ENCODE data around the gene CFAP206.

CFAP206 gene, protein sequence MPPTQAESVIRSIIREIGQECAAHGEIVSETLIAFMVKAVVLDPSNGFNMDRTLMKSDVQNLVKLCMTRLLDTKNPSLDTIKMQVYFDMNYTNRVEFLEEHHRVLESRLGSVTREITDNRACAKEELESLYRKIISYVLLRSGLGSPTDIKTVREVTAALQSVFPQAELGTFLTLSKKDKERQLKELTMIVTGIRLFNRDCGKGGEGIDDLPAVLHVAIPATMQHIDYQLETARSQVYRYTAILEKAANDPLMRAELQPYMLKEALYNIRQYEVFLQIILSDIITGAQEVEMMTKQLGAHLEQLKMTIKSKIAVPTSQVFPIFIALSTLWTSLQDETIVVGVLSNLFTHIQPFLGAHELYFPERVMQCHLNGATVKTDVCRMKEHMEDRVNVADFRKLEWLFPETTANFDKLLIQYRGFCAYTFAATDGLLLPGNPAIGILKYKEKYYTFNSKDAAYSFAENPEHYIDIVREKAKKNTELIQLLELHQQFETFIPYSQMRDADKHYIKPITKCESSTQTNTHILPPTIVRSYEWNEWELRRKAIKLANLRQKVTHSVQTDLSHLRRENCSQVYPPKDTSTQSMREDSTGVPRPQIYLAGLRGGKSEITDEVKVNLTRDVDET

DNA sequence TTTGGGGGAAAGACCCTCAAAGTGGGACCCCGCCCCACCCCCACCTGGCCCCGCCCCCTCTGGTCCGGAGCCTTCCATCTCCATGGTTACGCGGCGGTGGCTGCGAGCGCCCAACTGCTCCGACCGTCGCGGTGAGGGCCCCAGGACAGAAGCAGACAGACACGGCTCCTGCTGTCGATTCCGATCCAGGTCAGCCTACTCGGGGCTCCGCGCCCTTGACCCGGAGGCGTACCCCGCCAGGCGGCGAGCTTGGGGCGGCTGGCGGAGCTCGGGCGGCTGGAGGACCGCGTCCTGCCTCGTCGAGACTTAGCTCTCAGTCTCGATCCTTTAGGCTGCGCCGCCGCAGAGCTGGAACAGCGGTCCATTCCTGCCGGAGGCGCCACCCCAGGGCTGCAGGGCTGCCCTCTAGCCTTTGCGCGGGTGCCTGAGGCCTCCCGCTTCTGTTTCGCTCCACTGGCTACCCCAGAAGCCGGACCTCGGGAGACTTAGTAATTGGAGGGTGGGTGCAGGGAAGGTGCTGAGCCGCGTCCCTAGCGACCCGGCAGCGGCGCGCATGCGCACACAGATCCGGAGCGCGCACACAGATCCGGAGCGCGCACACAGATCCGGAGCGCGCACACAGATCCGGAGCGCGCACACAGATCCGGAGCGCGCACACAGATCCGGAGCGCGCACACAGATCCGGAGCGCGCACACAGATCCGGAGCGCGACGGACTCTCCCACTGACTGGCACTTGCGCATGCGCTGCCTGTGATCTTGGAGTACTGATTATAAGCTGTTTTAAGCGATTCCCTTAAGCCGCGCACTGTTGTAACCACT lies at the start of gene CFAP206:
TSS of gene CFAP206 (plus strand) at position 72 of the 820 bp plus-strand sequence. CDS start 1,868 bp downstream, outside the sequence.
- DNase-seq (ENCODE audit: low read depth in 2 of 2) = peak; percentile 61 to 68

DNA sequence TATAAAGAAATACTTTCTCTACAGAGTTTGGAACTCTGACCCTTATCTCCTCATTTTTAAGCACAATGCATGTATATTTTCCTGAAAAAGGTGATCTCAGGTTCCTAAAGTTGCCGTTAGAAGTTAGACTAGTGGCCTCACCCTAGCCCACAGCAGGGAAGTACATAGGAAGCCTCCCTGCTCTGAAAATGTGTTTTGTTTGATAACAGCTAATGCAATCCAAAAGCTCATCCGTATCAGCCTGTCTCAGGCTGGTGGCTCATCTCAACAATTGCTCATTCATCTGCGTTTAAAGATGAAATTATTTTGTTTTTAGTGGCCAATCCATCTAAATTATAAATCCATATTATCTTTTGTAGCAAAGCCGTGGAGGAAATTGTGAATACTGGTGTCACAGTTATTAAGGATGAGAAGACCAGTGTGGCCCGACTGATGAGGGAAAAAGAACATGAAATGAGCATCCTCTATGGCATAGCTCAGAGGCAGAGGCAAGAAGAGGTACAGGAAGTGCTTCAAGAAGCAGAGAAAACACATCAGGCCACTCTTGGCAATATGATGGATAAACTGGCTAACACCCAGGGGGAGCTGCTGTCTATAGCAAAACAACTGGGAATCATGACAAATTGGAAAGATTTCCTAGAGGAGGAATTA lies 43.0 kb upstream of the CFAP206 start:
- DNase-seq (ENCODE audit: low read depth in 2 of 2) = no peak

DNA sequence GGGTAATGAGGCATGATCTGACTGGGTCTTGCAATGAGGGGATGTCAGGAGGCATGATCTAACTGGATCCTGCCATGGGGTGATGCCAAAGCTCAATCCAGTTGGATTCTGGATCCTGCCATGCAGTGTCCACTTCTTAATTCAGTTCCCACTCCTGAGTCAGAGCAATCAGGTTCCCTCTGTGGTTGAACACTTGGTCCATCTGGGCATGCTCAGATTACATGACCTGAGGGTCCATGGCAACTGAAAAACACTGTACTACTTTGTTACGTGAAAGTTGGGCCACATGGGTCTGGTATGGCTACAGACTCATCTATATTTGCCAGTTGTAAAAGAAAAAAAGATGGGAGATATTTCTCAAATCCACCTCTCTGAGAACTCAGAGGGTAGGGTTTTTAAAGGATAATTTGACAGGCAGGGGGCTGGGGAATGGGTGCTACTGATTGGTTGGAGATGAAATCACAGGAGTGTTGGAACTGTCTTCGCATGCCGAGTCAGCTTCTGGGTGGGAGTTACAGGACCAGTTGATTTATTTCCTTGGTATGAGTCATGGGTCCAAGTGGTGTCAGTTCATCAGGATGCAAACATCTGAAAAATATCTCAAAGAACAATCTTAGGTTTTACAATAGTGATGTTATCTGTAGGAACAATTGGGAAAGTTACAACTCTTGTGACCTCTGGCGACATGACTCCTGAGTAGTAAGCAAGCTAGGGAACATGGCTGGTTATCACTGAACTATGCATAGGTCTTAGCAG lies 41.5 kb upstream of the CFAP206 start:
- no peak for DNase-seq (ENCODE audit: low read depth in 2 of 2)

DNA sequence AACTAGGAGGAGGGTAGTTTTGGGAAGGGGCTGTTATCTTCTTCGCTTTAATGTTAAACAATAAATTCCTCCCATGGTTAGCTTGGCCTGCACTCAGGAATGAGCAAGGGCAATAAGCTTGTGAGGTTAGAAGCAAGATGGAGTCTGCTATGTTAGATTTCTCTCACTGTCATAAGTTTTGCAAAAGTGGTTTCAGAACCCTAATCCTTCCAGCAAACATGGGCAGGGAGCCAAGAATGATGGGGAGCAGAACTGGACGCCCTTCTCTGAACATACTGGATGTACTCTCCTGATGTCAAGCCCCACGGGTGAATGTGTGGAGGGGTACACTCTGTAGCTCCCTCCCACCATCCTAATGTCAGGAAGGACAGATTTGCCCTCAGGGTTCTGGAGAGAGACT lies 40.9 kb upstream of the CFAP206 start:
- no peak for DNase-seq (ENCODE audit: low read depth in 2 of 2)

DNA sequence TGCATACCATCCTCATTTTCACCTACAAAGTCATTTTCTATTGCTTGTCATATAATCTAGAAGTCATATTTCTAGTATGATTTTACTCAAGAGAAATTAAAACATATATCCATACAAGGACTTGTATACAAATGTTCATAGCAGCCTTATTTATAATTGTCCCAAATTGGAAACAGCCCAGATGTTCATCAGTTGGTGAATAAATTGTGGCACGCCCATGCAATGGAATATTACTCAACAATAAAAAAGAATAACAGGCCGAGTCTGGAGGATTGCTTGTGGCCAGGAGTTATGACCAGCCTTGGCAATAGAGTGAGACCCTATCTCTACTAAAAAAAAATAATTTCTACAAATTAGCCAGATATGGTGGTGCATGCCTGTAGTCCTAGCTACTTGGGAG lies 34.4 kb upstream of the CFAP206 start:
- no peak for DNase-seq (ENCODE audit: low read depth in 2 of 2)

DNA sequence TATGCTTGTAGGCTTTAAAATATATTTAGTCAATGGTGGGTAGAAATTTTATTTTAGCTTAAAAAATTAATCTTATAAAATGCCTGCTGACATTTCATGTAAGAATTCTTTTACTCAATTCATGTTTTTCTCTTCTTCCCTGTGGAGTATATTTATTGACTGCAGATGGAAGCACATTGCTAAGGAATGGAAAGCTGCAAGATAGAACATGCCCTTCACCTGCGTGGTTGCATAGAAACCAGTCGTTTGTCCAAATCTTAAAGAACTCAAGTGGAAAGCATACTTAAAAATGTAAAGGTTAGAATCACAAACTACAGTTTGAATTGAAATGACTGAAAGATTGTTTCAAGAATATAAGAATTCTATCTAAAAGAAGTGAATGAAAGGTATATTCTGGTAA lies 32.5 kb upstream of the CFAP206 start:
- DNase-seq (ENCODE audit: low read depth in 2 of 2) = no peak

DNA sequence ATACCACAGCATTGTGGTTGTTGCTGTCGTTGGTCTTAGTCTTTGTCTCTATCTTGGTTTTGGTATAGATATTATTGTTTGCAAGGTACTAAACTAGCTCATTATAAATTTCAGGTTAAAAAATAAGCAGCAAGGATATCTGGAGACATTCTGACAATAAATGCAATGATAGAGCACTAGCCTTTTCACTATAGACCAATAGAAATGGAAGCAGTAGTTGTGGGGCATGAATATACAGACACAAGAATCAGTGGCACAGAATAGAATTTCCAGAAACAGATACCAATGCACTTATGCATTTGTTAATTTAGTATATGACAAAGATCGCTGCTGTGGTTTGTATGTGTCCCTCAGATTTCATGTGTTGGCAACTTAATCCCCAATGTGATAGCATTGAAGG lies 31.1 kb upstream of the CFAP206 start:
- DNase-seq (ENCODE audit: low read depth in 2 of 2) = no peak

DNA sequence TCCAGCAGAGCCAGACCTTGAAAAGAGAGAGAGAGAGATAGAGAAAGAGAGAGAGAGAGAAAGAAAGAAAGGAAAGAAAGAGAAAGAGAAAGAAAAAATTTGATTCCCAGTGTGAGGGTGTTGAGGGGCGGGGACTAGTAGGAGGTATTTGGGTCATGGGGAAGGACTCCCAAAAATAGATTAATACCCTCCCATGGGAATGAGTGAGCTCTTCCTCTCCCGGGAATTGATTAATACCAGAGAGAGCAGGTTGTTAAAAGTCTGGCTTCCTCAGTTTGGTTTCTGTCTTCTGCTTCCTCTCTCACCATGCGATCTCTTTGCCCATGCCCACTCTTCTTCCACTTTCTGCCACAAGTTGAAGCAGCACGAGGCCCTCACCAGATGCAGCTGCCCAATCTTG lies 28.8 kb upstream of the CFAP206 start:
- no peak for DNase-seq (ENCODE audit: low read depth in 2 of 2)

DNA sequence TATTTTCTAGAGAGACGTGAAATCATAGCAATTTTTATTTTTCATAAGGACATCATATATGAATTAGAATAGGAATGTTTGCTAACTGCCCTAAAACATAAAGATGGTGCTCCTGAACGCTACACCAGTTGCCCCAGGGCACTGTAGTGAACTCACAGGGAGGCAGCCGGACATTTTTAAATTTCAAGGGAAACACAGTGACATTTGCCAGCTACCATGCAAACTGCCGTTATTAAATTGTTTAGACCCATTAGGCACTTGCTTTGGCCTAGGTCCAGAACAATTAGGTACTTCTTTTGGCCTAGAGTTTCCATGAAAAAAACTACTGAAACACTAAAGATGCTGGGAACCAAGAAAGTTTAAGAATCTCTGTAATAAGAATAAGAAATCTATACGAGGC lies 24.9 kb upstream of the CFAP206 start:
- no peak for DNase-seq (ENCODE audit: low read depth in 2 of 2)

DNA sequence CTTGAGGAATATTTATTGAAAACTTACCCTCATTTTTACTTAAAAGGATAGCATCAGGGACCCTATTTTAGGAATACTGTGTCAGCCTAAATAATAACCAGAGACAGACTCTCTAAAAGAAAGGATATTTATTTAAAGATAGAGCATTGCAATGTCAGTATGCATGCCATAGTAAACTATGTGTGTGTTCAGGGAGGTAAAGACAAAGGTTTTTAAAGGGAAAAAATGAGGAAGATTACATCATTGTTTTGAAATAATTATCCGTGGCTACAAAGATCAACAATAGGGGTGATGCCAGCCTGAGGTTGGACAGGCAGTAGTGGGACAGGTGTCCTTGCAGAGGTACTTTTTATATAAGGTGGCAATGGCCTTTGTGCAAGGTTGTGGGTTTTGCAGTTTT lies 23.7 kb upstream of the CFAP206 start:
- DNase-seq (ENCODE audit: low read depth in 2 of 2) = no peak

DNA sequence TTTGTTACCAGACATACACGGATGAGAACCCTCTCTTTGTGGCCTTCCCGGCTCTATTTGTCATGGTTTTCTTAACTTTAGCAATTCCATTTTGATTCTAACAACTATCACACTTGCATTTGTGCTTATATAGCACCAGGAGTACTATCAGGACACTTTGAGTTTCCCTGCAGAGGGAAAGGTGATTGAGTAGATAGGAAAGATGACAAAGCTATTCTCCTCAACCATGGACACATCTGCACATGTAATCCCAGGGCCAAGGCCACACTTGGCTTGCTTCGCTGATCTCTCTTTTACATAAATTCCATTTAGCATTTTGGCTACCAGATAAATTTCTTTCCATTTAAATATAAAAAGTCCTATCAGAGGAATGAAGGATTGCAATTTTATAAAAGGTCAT lies 23.3 kb upstream of the CFAP206 start:
- DNase-seq (ENCODE audit: low read depth in 2 of 2) = no peak

DNA sequence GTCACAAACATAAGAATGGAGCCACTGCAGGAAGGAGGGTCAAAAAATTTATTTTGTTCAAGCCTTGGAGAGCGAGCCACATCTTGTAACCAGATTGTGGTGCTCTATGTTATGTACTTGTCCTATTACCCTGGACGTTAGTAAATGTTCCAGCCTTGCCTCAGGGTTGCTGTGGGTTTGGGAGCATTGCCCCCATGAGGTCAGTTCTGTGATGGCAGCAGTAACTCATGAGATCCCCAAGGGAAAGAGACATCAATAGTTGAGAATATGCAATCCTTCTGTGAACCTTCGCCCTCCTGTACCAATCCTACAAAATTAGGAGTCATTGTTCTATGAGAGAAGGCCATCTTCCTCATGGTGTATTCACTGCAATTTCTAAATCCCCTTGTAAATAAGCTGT lies 16.4 kb upstream of the CFAP206 start:
- DNase-seq (ENCODE audit: low read depth in 2 of 2) = no peak

DNA sequence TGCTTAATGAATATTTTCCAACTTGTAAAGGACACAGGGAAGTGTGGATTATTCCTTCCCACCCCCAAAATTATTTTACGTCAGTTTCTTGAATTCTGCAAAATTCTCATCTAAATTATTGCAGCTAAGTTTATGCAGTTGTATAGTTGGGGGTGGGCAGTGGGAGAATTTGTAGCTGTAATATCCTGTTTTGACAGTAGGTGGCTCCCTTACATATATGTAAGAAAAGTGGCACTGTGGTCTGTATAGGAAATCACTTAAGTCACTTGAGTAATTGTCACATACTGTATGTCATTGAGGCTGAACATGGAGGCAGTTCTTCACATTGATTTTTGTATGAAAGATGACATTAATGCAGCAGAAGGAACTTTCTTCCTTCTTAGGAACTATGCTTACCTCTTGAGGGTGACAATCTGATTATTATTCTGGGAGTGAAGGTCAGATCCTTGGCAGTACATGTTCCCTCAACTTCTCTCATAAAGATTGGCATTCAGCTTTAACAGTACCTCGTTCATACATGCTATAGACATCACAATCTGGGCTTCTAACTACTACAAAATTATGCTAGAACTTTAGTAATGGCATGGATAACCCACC lies 14.6 kb upstream of the CFAP206 start:
- DNase-seq (ENCODE audit: low read depth in 2 of 2) = no peak

DNA sequence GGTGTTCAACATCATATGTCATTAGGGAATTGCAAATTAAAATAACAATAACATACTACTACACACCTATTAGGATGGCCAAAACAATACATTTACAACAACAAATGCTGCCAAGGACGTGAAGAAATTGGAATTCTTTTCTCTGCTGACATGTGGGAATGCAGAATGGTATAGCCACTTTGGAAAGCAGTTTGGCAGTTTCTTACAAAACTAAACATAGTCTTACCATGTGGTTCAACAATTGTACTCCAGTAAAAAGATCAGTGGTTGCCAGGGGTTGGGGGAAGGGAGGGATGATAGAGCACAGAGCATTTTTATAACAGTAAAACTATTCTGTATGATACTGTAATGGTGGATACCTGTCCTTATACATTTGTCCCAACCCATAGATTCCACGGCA lies 12.3 kb upstream of the CFAP206 start:
- DNase-seq (ENCODE audit: low read depth in 2 of 2) = no peak

DNA sequence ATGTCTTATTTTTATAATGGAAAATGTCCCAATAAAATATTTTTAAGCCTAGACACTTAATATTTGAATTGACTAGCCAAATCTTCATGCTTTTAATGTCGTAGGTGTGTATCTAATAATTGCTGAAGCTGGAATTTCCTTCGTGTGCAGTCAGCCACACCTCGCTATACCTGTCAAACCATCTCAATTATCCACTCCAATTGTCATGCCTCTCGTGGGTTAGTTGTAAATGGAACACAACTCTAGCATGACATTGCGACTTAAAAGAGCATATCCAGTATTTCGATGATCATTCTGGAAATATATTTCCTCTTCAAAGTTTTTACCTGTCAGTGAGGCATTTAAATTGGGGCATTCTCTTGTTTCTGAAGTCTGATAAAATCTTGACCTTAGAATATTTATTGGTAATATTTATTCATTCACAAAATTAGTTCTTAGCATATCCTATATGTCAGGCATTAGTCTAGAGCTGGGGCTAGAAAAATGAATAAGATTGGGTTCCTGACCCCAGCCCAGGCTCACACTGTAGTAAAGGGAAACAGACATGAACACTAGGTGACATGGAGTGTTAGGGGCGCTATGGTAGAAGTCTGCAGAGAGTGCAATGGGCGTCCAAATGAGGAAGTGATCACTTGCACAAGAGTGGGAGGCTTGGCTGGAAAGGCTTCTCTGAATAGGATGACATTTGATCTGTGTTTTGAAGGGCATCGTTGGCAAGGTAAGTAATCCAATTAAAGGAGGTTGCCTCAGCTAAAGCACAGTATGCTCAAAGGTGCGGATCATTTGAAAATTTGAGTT lies 11.0 kb upstream of the CFAP206 start:
- DNase-seq (ENCODE audit: low read depth in 2 of 2) = no peak

DNA sequence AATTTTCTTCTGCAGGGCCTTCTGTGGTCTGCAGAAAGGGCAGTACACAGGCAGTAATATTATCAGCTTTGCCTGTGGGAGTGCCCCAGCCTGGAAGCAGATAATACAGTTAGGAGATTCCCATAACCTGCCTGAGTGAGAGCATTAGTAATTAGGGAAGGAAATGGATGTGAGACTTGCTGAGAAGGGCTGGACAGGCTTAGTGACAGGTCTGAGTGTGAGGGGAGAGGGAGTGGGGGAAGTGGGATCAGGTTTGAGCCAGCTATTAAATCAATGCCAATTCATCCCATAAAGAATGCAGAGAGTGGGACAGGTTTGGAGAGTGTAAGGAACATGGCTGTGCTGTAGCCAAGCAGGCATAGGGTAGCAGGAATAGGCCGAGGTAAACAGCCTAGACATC lies 10.1 kb upstream of the CFAP206 start:
- DNase-seq (ENCODE audit: low read depth in 2 of 2) = no peak

DNA sequence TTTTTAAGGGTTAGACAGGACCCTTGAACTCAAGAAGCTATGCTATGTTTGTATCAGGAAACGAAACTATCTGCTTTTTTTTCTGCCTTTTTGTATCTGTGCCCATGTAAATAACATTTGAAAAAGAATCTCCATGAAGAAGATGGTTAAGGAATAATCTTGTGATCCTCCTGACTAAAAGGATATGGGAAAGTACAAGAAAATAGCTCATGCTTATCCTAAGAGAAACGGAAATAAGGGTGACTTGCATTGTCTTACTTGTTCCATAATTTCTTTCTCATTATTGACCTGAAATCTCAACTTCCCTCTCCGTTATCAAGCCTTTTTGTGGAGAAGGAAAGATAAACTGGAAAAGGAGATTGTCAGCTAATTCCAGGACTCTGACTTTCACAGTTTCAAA lies 5.9 kb upstream of the CFAP206 start:
- no peak for DNase-seq (ENCODE audit: low read depth in 2 of 2)

DNA sequence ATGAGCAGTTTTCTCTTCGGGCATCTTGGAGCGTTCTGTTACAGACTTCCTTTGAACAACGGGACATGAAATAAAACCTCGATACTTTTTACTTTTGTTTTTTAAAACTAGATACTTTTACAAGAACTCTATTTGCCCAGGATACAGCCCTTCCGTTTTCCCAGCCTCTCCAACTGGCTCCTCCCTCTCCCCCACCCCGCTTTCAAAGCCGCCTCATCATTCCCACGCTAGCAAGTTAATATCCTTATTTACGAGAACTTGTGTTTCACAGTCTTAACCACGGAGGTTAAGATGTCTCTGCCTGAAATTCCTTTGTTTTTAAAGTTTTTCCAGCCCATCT lies 241 bp upstream of the CFAP206 start:
- DNase-seq (ENCODE audit: low read depth in 2 of 2) = no peak

DNA sequence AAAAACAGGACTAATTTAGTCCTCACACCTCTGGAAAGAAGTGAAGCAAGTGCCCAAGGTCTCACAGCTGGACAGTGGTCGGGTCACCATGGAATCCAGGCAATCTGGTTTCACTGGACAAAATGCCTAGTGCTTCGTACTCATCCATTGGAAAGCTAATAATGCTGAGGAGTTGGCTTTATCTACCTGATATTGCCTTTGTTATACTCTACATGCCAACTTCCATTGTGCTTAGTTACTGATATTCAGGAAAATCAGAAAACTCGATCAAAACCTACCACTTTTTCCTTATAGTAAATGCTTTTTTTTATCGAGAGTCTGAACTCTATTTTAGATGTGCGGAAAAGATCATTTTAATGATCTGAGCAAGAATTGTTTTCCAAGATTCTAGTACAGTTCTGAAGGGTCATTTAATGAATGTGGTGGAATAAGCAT lies 966 bp downstream of the CFAP206 start:
- no peak for DNase-seq (ENCODE audit: low read depth in 2 of 2)

DNA sequence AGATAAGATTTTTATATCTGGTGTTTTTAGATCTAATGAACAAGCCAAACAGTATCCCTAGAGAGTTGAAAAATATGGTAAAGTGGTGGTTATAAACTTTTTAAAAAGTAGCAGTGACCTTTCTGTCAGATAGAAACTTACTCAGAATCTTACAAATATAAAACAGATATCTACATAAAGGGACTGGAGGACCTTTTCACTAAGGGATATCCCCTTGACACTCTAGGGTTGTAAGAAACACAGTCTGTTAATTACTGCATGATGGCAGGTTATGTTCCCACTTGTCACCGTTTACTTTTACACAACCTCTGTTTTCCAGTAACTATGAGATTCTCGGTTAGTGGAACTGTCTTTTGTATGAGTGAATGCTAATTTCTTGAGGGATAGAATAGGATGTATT lies 11.5 kb downstream of the CFAP206 start:
- DNase-seq (ENCODE audit: low read depth in 2 of 2) = no peak
